ENCODE data around the gene YIPF5.

The YIPF5 gene

DNA sequence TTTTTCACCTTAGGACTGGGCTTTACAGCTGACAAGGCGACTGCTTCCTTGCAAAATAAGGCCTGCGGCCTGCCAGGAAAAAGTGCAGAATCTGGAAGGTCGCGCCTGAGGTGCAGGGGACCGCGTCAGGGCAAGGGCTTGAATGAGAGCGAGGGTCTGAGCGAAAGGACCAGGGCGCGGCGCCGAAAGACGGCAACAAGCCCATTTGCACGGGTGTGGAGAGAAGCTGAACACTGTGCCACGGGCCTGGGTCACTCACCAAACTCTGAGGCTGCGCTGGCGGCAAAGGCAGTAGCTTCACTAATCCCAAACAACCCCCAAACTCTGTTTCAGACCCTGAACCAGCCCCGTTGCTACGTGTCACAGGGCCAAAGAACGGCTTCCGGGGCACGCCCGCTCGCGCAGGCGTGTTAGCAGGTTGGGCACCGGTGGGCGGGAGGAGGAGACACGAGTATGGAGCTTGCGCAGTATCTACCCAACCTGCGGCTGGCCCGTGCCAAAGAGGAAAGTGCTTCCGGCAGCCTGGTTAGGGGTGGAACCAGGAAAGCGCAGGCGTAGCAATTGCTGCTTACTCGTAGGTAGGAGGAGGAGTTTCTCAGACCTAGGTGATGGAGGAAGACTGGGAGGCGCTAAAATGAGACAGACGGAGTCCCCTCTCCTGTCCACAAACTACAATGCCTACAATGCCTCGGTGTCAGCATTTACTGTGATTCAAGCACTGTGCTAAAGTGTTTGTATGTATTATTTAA, at the start of gene YIPF5, which contains the start of gene KCTD16:
TSS of gene YIPF5 (minus strand) at position 384 of the 749 bp plus-strand sequence. CDS start 704 bp downstream, outside the sequence.
TSS of gene KCTD16 (plus strand) at position 598 of the 749 bp plus-strand sequence.
- DNase-seq, result peak; percentile 97

DNA sequence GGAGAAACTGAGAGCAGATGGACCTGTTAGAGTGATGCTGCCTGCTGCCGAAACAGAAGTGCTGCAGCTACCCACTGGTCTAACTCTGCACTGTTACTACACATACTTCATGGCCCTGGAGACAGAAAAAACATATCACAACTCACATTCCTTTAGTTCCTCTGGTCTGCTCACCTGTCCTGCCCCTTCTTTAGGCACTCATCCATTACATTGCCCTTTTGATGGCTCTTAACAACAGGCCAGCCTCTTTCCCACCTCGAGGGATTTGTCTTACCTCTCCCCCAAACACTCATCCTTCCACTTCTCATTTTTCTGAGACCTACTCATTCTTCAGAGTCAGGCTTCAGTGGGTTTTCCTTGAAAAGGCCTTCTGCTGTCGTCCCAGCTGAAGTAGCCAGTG, 49.4 kb upstream of the YIPF5 start:
- DNase-seq, result no peak

DNA sequence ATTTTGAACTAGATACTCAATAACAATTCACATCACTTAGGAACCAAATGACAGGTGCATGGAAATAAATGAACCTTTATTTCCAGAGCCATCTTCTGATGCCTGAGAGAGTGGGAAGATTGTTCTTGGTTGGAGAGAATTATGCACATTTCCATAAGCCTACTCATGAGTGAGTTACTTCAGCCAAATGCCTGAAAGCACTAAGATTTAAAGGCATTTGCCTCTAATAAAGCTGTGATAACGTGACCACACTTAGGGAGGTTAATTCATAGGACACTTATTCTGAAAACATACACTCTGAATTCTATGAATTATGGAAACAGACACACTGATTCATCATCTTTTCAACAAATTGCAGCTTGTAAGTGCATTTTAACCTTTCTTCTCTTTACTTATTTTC, 40.2 kb upstream of the YIPF5 start:
- no peak for DNase-seq

DNA sequence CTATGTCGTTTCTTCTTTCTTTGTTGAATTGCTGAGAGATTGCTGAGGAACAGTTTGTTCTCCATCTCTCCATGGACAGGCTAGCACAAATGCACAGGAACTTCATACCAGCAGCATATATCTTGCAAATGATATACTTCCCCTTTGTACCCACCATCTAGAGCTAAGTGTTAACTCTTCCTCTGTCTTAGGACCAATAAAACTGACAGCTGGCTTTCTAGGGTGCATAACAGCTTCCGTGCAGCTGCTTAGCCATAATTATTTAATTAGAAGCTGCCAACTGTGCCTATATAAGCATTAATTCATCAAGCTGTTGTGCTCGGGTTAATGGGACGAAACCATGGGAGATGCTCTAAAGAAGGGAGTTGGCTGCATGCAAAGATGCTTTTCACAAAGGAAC, 38.9 kb upstream of the YIPF5 start:
- no peak for DNase-seq

DNA sequence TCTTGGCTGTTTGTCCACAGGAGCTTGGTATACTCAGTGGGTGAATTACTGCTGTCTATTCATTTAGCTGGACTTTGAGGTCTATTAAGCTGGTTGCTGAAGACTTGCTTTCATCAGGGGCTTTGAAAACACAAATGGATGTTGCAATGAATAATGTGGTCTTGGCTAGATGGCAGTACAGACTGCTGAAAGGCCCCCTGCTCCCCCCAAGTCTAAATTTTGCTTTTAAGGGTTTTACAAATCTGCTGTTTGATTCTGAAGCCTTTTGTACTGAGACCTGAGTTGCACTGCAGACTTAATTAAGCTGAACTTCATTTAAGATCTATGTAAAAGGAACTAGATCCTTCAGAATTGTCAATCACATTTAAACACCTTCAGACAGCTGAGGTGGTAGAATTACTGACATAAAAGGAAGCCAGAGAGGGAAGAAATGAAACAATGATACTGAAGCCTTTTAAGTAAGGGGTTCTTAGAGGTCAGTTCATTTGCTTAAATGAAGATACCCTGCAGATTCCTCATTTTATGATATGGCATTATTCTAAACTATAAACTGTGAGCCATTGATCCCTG, 37.5 kb upstream of the YIPF5 start:
- DNase-seq, result no peak

DNA sequence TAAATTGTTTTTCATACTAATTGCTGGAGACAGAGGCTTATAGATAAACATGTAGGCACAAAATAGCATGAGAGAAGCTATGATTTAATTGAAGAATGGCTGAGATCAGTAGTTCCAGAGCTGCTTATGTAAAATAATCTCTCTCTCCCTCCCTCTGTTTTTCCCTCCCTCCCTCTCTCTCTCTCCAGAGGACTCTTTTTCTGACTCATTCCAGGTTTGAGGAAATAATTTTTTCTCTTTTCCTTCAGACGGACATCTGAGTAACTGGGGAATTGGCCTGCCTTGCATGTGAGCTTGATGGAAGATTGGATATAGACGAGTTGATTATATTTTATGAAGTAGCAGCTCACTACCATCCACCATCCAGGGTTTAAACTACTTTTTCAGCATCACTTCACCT, 35.7 kb upstream of the YIPF5 start:
- no peak for DNase-seq

DNA sequence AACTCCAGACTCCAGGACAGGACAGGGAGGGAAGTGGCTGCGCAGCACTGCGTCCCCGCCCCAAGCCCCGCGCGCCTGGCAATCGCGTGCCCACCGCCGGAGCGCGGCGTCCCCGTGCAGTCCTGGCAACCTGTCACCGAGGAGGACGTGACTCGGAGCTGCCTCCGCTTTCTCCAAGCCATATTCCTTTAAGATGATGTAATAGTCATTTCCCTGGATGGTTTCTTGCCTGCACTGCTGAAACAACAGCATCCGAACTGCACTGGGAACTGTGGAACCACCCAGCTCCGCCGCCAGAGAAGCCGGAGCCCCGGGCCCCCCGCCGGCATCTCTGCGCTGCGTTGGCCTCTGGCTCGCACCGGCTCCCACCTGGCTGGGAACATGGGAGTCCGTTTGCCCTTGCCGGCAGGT, 34.7 kb upstream of the YIPF5 start:
- DNase-seq, result no peak

DNA sequence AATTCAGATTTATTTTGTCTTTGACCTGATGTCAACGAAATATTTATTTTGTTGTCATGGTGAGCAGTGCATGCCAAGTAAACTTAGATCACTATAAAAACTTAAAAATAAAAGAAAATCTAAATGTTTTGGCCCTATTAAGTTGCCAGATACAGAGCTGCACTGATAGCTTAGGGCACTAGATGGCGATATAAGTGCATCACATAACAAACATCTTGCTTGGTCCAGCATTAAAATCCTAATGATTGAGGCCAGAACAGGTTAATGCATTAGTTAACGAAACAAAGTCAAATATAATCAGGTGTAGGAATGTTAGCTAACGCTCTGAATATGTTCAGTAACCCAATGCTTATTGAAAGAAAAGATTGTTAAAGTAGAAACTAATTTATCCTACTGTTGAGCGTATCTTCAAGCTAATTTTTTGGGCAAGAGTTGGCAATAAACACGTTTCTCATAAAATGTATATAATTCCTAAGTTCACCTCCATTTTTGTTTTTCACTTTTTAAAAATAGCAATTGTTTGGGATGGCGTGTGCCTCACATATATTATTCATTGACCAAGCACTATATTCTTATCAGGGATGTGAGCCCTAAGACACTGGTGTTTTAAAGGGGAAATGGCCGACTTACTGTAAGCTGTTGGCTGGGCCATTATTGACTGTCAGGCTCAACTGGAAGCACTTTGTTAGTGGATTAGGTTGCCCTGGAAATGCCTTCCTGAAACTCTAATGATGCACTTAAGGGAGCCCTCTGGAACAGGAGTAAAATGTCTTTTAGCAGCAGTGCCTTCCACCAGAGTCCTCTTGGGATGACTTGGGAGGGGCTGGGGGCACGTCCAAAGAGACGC, 33.5 kb upstream of the YIPF5 start:
- no peak for DNase-seq

DNA sequence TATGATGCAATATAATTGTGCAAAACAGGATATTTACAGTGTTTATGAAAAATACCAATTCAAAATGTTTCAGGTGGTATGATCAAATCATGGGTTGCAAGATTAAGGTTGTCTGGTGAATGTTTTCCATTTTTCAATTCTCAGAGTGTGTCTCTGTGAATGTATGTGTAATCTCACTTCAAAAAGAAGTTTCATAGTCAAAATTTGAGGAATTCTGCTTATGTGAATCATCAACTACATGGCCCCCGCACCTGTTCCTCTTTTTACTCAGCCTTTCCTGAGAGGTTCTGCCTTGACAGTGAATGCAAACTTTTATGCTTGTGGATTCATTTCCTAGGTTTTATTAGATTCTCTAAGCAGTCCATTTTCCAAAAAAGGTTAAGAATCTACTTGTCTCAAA, 32.3 kb upstream of the YIPF5 start:
- DNase-seq, result no peak

DNA sequence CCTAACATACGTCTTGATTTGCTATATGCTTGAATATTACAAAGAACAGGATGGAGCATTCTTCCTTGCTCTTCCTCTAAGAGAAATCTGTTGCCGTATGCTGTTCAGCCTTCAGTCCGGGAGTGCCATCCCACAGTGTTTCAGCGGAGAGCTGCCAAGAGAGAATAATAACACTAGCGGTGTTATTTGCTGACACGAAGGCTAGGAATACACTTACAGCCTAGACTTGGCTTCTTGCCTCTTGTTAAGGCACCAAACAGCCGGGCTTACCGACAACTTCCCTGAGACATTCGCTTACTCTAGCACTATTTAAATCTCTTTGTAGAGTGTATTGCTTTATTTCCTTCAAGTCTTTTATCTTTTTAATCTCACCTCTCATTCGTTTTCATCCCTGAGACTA, 31.6 kb upstream of the YIPF5 start:
- DNase-seq, result no peak

DNA sequence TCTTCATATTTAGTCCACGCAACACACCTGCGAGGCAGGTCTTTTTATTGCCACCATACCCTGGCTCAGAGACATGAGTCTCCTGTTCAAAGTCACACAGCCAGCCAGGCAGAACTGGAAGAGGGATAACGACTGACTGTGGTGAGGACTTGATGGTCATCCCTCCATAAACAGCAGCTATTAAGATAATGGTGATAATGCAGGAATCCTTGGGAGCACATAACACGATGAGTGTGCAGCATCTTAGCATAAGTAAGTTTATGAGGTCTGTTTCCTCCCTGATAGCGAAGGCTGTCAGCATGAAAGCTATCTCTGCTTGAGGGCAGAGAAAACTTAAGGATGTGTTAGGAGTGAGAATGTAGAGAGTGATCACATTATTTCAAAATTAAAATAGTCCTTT, 31.1 kb upstream of the YIPF5 start:
- DNase-seq, result no peak

DNA sequence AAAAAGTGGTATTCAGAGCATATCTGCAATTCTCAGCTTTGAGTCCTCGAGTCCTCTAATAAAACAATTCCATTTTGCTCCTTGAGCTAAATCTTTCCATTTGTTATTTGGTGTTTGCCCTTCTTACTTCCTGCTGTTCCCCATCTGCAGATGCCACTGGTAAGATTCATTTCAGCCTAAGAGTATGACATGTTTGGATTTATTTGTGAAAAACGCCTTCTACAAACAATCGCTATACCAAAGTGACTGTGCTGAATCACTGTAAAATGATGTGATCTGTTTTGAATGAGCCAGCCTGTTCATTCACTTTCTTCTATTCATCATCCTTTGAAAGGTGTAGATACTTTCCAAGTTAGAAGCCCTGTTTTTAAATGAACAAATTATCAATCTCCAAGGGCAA, 27.9 kb upstream of the YIPF5 start:
- DNase-seq, result no peak

DNA sequence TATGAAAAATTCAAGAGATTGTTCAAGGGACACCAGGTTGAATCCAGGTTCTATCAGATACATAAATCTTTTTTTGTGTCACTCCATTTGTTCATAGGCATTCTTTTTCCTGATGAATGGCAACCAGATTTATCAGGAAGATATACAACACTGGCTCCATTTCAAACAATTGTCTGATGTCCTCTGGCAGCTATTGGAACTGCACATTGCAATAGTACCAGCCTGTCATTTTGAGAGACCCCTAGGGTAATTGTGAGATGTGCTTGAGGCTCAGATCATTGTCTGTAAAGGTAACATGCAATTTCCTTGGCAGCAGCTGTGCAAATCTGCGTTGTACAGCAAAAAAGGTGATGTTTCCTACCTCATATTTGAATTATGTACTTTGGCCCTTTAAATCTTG, 26.2 kb upstream of the YIPF5 start:
- no peak for DNase-seq

DNA sequence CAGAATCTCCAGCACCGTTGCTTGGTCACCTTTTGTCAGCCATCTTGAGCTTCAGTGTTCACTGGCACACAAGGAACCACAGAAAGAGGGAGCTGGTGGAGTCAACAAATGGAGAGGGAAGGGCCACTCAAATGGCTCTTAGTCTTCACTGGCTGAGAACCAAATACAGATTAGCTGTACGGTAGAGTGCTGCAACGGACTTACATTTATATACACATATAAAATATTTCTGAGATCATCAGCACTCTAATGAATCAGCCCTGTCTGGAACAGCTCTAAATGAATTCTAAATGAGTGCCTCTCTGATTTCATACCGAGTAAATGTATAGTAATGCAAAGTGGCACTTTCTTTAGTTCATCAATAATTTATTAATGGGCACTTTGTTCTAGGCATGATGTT, 25.0 kb upstream of the YIPF5 start:
- DNase-seq, result no peak

DNA sequence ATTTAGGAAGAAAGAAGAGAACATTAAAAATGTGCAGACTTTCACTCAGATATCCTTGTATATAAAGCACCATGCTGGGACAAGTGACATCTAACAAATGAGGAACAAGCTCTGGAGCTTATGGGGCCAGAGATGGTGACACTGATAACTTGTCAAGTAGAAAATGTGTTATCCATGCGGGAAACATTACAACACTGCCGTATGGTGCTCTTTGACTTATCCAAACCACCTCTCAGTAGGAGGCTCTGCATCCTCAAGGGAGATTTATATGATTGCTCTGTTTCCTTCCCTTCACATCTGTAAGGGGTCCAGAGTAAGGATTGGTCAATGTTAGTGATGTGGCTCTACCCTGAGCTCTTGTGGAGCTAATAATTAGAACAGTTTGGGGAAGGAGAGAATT, 23.7 kb upstream of the YIPF5 start:
- DNase-seq, result no peak

DNA sequence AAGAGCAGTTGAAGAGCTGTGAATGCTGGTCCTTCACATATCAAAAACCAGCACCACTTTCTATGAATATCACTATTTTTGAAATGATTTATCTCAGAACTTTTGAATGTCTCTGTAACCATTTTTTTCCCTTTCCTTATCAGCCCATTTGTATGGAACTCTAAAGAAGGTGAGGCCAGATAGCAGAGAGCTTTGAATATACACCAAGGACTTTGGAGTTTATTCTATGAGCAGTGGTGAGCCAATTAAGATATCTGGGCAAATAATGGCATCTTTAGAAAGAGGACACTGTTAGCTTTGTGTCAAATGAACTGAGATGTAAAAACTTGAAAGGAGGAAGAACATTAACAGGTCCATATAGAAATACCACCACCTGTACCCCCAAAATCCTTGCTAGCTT, 22.2 kb upstream of the YIPF5 start:
- DNase-seq, result no peak

DNA sequence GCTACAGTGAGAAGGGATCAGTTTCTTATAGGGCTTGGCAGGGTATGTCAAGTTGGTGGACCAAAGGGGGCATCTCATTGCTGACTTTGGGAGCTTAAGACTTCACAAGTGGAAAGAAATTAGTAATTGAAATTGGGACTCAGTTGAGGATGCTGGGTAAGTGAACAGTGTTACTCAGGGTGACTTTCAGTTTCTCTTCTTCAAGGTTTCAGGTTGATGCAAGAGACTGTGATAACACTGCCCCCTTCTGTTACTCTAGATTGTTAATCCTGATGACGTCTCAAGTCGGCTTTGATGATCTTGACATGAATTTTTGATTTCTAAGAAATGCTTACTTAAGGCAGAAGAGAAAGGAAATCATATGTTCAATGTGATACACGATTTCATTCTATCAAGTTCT, 21.5 kb upstream of the YIPF5 start:
- DNase-seq, result no peak

DNA sequence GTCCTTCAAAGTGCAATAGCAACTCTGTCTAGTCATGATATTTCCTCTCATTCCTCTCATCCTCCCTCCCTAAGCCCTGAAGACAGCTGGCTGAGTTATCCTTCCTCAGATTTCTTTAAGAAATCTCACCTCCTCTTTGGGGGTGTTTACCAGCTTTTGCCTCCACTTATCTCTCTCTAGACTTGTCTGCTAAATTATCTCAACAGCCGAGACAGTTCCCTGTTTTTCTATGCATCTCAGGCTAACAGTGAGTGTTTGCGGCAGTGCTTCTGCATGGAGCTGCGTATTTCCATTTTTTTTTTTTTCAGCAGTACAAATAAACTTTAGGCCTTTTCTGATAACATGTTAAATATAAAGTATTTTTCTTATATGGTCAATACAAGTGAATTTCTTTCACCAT, 21.1 kb upstream of the YIPF5 start:
- no peak for DNase-seq

DNA sequence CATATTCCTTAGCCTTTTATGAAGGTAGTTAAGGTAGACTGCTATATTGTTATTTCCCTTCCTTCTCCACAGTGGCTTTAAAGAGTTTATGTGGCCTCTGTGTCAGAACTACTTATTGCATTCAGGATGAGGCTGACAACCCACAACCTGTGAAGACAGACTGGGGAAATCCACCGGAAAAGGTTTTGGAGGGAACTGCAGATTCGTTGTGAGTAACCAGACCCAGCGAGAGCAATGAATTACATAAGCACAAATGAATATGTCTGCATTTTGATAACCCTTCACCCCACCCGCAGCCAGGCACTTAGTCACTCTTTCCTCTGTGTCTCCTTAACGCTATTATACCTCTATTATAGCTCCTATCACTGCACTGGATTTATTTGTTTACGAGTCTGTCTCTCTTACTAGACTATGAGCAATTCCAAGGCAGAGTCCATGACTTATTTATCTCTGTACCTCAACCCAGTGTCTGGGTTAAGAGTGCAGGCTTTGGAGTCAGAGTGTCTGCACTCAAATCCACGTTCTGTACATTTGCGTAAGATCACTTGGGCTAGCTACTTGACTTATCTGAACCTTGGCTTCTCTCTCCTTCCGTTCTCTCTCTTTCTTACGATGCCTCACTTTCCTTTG, 19.5 kb upstream of the YIPF5 start:
- DNase-seq, result peak; percentile 78

DNA sequence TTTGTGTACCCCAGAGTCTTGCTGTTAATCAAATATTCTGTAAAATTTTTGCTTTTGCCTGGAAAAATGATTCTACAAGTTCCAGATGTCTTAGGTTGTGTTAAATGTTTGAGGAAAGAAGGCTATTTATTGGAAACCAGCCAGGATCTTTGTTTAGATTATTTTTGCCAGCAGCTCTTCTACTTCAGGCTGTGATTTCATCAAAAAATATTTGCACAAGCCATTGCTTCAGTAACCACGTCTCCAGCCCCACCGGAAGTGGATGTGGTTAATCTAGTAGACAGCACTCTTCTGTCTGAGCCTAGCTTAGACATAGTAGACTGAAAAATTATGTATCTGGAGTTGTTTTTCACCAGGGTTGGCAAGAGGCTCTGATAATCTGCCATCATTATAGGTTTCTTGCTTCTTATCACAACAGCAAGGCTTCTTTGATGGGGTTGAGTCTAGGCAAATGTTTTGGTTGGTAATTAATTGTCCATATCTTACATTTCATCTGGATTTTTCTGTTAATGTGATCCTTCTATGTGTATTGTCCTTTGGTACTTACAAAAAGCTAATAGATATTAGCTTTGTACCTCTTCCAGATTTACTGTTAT, 17.3 kb upstream of the YIPF5 start:
- DNase-seq, result peak; percentile 70

DNA sequence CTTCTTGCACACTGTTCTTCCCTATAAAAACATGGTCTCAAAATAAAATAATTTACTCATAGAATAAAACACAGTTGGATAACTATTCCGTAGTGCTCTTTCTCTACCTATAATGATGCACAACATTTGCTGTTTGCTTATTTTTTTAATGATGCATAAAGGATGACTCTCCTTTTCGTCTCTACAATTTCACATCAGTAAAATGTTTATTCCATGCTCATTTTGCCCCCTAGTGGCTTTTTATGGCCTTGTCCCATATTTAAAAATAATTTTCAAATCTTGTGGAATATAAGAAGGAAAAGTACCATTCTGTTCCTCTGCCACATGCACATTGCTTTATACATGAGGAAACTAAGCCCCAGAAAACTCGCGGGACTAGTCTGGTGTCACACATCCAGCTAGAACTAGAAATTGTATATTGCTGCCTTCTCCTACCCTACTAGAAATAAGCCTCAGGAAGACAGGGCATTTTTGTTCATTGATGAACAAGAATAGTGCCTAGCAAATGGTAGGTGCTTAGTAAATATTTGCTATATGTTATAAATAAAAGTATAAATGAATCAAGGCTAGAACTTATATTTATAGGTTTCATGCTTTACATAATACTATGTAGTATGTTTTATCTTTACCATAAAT, 12.9 kb upstream of the YIPF5 start:
- DNase-seq, result no peak

DNA sequence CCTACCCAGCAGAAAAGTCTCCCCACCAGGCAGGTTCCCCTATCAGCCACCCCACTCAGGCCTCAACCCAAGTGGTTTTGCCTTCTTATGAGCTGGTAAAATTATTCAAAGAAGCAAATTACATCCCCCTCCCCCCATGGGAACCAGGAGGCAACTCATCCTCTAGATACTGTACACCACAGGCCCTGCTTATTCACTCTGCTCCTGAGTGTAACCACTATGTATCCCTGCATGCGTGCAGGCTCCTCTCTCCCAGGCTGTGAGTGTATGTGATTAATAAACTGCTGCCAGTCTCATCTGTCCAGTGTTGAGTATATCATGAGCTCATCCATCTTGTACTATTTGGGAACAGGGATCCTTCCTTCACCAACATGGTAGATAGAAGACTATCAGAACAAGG, 8.8 kb upstream of the YIPF5 start:
- no peak for DNase-seq

DNA sequence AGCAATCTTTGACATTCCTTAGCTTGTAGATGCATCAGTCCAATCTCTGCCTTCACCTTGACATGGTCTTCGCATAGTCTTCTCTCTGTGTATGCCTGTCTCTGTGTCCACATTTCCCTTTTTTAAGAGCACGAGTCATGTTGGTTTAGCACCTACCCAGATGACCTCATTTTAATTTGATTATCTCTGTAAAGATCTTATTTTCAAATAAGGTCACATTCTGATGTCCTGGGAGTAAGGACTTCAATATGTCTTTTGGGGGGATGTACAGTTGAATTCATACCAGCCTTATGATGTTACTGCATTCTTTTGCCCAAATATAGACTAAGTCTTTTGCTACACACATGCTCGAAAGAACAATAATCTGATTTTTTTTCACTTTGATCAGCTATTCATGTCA, 7.1 kb upstream of the YIPF5 start:
- no peak for DNase-seq
